GM12892 (cell line): ENCODE measurements around the gene PLA2G15.

Experiments used
- POLR2A ChIP-seq: IDR thresholded peaks from 2 replicates; pipeline ENCODE4 v1.6.1; 2011; ENCODE audit warnings: low read depth, low read length, control low read depth
- POLR2AphosphoS5 ChIP-seq: IDR thresholded peaks from 2 replicates; pipeline ENCODE4 v1.6.1; 2011; ENCODE audit warnings: low read depth, low read length, control low read depth
- TAF1 ChIP-seq: IDR thresholded peaks from 2 replicates; pipeline ENCODE4 v1.6.1; 2011; ENCODE audit warnings: low read depth, mild to moderate bottlenecking, control low read depth, low read length, borderline replicate concordance

DNA sequence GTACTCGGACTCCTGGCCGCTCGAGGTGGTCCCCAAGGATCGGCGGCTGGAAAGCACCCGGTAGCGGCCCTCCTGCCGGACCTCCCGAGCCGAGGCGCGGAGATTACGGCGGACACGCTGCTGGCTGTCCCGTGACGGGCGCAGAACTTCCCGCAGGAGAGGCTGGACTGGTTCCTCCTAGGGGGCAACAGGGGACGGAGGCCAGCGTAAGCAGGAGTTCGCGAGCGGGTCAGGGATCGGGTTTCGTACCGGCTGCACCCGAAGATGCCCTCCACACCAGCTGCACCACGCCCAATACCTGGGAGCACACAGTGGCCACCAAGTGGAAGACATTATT, 65.2 kb downstream of the PLA2G15 start:
- TF ChIP-seq TAF1 (no peak), POLR2A (no peak), POLR2AphosphoS5 (no peak)
